BLaER1 (cell line): ENCODE data around the gene ST6GALNAC4.

Experiments
- H3K27ac ChIP-seq: shearing (Covaris generic); formaldehyde crosslinking; 2 replicates; pipeline ENCODE4 v1.8.1; 2022
- H3K27me3 ChIP-seq: shearing (Covaris generic); formaldehyde crosslinking; 2 replicates; pipeline ENCODE4 v1.8.1; 2022
- H3K36me3 ChIP-seq: shearing (Covaris generic); formaldehyde crosslinking; 2 replicates; pipeline ENCODE4 v1.8.1; 2022
- H3K4me1 ChIP-seq: shearing (Covaris generic); formaldehyde crosslinking; 2 replicates; pipeline ENCODE4 v1.8.1; 2022
- H3K4me2 ChIP-seq: shearing (Covaris generic); formaldehyde crosslinking; 2 replicates; pipeline ENCODE4 v1.8.1; 2022
- H3K4me3 ChIP-seq: shearing (Covaris generic); formaldehyde crosslinking; 2 replicates; pipeline ENCODE4 v1.8.1; 2022
- H3K9ac ChIP-seq: shearing (Covaris generic); formaldehyde crosslinking; 2 replicates; pipeline ENCODE4 v1.8.1; 2022
- H3K9me3 ChIP-seq: shearing (Covaris generic); formaldehyde crosslinking; 2 replicates; pipeline ENCODE4 v1.8.1; 2022
- H4K20me1 ChIP-seq: shearing (Covaris generic); formaldehyde crosslinking; 2 replicates; pipeline ENCODE4 v1.8.1; 2022
- Cebpa-rat ChIP-seq: shearing (Covaris generic); IDR thresholded peaks from 2 replicates; pipeline ENCODE4 v1.8.1; 2022

The ST6GALNAC4 gene

DNA sequence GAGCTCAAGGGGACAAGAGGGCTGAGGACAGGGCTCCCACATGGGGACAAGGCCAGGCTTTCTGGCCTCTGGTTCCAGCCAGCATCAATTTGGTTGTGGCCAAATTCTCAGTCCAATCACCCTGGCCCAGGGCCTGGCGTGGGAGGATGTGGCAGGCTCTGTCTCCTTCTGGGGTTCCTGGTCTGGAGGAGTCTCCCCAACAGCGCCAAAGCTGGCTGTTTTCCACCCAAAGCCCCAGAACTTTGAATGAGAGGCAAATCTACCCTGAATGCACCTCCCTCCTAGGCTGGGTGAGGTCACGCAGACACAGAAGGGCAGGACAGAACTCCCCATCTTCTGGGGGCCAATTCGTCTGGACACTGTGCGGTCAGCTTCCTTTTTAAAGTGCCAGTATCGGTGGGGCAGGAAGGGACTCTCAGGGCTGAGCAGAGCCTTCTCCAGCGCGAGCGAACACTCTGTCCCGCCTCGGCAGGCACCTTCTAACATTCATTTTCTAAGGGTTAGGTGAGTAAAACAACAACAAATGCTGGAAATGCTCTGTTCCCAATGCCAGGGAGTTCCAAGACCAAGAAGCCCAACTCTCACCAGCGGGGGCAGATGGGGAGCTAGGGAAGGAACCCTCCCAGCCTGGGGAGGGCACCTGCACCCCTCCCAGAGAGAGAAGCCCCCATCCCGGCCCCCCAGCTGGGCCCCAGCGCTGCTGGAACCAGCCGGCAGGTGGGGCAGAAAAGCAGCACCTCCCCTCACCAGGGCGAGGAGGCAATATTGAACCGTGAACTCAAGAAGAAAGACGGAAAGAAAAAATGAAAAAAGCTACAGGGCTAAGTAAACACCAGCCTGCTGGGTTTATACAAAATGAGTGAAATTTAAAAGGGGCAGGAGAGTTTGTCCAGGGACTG lies 24.5 kb upstream of the ST6GALNAC4 start:
- H3K36me3 ChIP-seq: peaks cover 36% of the 10 kb centered on the region
- H3K27me3 ChIP-seq: no peaks in the 10 kb centered on the region
- H3K4me3 ChIP-seq: no peak overlapping the region
- H3K9ac ChIP-seq: no peak overlapping the region
- H4K20me1 ChIP-seq: peaks cover 17% of the 10 kb centered on the region
- no peak for TF ChIP-seq Cebpa-rat
- H3K9me3 ChIP-seq: no peaks in the 10 kb centered on the region
- peaks cover 34% of the 10 kb centered on the region for H3K4me1 ChIP-seq
- no peak overlapping the region for H3K4me2 ChIP-seq
- no peak overlapping the region for H3K27ac ChIP-seq

GRCh38 chr9:127940593-127940992 lies 23.8 kb upstream of the ST6GALNAC4 start:
- Histone ChIP-seq H3K9ac (no peak overlapping the region), H3K4me2 (no peak overlapping the region), H3K36me3 (peaks cover 35% of the 10 kb centered on the region)

GRCh38 chr9:127938298-127938690 lies 21.5 kb upstream of the ST6GALNAC4 start:
- Histone ChIP-seq H3K27me3 (no peaks in the 10 kb centered on the region), H3K9me3 (no peaks in the 10 kb centered on the region), H3K9ac (no peak overlapping the region), H3K4me1 (peaks cover 42% of the 10 kb centered on the region), H3K4me2 (peak overlapping the region; percentile 95), H4K20me1 (peaks cover 37% of the 10 kb centered on the region), H3K36me3 (peaks cover 32% of the 10 kb centered on the region), H3K4me3 (peak overlapping the region; percentile 89; the same call in 1 of the 2 replicates), H3K27ac (no peak overlapping the region)
- TF ChIP-seq Cebpa-rat: no peak

More at GRCh38 chr9:127940593-127940992, 23.8 kb upstream of the ST6GALNAC4 start:
- TF ChIP-seq Cebpa-rat: no peak
- Histone ChIP-seq H3K27me3 (no peaks in the 10 kb centered on the region), H3K27ac (no peak overlapping the region), H3K4me1 (peaks cover 38% of the 10 kb centered on the region), H3K9me3 (no peaks in the 10 kb centered on the region), H4K20me1 (peaks cover 24% of the 10 kb centered on the region), H3K4me3 (no peak overlapping the region)

- no peak for TF ChIP-seq Cebpa-rat
- H3K4me1 ChIP-seq: peaks cover 37% of the 10 kb centered on the region
- no peaks in the 10 kb centered on the region for H3K9me3 ChIP-seq
- H3K36me3 ChIP-seq: peaks cover 31% of the 10 kb centered on the region
- H4K20me1 ChIP-seq: peaks cover 33% of the 10 kb centered on the region
- H3K27me3 ChIP-seq: no peaks in the 10 kb centered on the region
- H3K4me3 ChIP-seq: peak within 1 kb of the TSS; percentile 89
- peak within 1 kb of the TSS; percentile 86 for H3K27ac ChIP-seq
- H3K4me2 ChIP-seq: peak within 1 kb of the TSS; percentile 95
- H3K9ac ChIP-seq: peak within 1 kb of the TSS; percentile 86
These were observed 20.8 kb upstream of the ST6GALNAC4 start, which contains the start of gene DPM2 for GRCh38 chr9:127937388-127938297. Gene DPM2, minus strand, starts transcription at chr9:127937854. Its CDS starts 34 bp downstream, at chr9:127937820.

- peak overlapping the region; percentile 89 for H3K4me3 ChIP-seq
- peak overlapping the region; percentile 86 for H3K27ac ChIP-seq
- peak overlapping the region; percentile 95 for H3K4me2 ChIP-seq
- H3K27me3 ChIP-seq: no peaks in the 10 kb centered on the region
- no peak for TF ChIP-seq Cebpa-rat
- H4K20me1 ChIP-seq: peaks cover 35% of the 10 kb centered on the region
- no peaks in the 10 kb centered on the region for H3K9me3 ChIP-seq
- H3K9ac ChIP-seq: peak overlapping the region; percentile 86
- peaks cover 38% of the 10 kb centered on the region for H3K4me1 ChIP-seq
- H3K36me3 ChIP-seq: peaks cover 24% of the 10 kb centered on the region
These were observed 20.2 kb upstream of the ST6GALNAC4 start for GRCh38 chr9:127937056-127937387.

DNA sequence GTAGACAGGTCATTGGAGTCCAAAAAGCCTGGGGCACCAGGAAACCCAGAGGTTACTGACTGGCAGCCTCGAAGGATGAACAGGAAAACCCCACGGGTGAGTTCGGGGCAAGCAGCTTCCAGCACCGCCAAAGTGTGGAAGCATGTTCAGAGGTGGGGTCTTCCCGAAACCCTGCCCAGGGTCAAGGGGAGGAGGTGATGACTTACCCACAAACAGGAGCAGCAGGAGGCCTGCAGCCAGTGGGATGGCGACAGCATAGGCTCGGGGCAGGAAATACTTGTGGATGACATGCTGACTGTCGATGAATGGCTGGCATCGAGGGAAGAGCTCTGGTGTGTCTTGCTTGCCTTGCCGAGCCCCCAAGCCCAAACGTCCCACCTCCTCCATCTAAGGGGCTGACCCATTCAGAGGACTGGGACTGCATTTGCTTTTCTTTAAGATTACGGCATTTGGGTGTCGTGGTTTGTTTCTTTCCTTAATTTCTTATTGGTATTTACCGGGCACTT lies 19.6 kb upstream of the ST6GALNAC4 start:
- no peak for TF ChIP-seq Cebpa-rat
- H3K4me3 ChIP-seq: peak overlapping the region; percentile 89
- no peaks in the 10 kb centered on the region for H3K9me3 ChIP-seq
- peaks cover 23% of the 10 kb centered on the region for H3K36me3 ChIP-seq
- H3K27ac ChIP-seq: peak overlapping the region; percentile 86; the same call in 1 of the 2 replicates
- H4K20me1 ChIP-seq: peaks cover 41% of the 10 kb centered on the region
- peak overlapping the region; percentile 95 for H3K4me2 ChIP-seq
- no peaks in the 10 kb centered on the region for H3K27me3 ChIP-seq
- H3K9ac ChIP-seq: peak overlapping the region; percentile 86
- peaks cover 44% of the 10 kb centered on the region for H3K4me1 ChIP-seq

DNA sequence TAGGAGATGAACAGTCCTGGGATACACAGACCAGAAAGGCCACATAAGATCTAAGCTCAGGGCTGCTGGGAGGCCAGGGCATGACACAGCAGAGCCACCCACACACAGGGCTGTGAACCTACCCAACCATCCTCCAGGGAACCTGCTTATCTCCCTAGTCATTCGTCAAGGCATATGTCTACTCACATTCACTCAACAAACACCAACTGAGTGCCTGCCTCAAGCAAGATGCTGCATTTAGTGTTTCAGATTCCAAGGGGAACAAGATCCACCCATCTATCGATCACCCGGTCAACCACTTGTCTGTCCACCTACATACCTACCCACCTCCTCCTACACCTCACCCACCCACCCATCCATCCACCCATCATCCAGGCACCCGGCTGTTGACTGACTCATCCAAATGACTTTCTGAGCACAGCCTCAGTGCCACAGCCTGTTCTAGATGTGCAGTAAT lies 19.0 kb upstream of the ST6GALNAC4 start:
- no peak for TF ChIP-seq Cebpa-rat
- H3K9me3 ChIP-seq: no peaks in the 10 kb centered on the region
- H3K27me3 ChIP-seq: no peaks in the 10 kb centered on the region
- 0 out of 2 replicates have a peak overlapping the region, but pooled peaks have one; percentile 10 for H3K27ac ChIP-seq
- H3K4me1 ChIP-seq: peaks cover 50% of the 10 kb centered on the region
- H4K20me1 ChIP-seq: peaks cover 46% of the 10 kb centered on the region
- H3K4me3 ChIP-seq: peak overlapping the region; percentile 89
- peaks cover 23% of the 10 kb centered on the region for H3K36me3 ChIP-seq
- H3K4me2 ChIP-seq: peak overlapping the region; percentile 95
- H3K9ac ChIP-seq: peak overlapping the region; percentile 86

DNA sequence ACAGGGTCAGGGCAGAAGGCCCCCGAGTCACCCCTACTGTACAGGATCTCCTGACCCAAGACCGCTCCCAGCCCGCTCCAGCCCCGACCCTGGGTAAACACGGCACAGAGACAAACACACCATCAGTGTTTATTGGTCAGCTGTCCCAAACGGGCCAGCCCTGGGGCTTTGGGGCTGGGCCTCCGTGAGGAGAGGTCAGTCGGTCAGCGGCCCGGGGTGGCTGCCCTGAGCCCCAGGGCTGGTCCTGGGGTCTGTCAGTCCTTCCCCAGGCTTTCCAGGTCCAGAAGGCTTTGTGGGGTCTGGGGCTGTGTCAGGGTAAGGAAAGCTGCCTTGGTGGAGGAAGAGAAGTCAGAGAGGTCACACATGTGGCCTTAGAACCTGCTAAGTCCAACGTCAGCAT lies 18.1 kb upstream of the ST6GALNAC4 start:
- H3K9ac ChIP-seq: peak overlapping the region; percentile 86

DNA sequence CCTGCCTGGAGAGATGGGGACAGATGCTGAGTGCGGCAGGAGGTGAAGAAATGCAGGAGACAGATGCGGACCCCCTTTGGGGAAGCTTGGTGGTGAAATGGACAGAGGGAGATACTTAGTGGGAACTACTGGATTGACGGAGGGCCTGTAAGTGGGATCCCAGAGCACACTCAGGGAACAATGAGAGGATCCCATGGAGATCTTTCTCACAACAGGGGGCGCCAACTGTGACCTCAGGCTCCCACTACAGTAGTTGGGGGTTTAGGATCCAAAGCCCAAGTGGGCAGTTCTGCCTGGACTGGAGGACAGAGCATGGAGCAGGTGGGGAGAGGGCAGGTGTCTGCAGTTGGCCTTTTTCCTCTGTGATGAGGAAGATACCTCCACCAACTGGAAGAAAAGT lies 17.4 kb upstream of the ST6GALNAC4 start:
- H3K4me3 ChIP-seq: no peak overlapping the region
- H3K4me2 ChIP-seq: peak overlapping the region; percentile 30
- H4K20me1 ChIP-seq: peaks cover 59% of the 10 kb centered on the region
- TF ChIP-seq Cebpa-rat: no peak
- H3K27me3 ChIP-seq: peaks cover 13% of the 10 kb centered on the region
- H3K4me1 ChIP-seq: peaks cover 61% of the 10 kb centered on the region
- H3K36me3 ChIP-seq: peaks cover 16% of the 10 kb centered on the region
- H3K9ac ChIP-seq: no peak overlapping the region
- H3K27ac ChIP-seq: no peak overlapping the region
- H3K9me3 ChIP-seq: no peaks in the 10 kb centered on the region

More for the DNA sequence above, 18.1 kb upstream of the ST6GALNAC4 start:
- no peak for TF ChIP-seq Cebpa-rat
- Histone ChIP-seq H3K27ac (0 out of 2 replicates have a peak overlapping the region, but pooled peaks have one; percentile 10), H3K4me2 (peak overlapping the region; percentile 95), H3K4me3 (no peak overlapping the region), H4K20me1 (peaks cover 52% of the 10 kb centered on the region), H3K36me3 (peaks cover 20% of the 10 kb centered on the region), H3K9me3 (no peaks in the 10 kb centered on the region), H3K4me1 (peaks cover 57% of the 10 kb centered on the region), H3K27me3 (peaks cover 6% of the 10 kb centered on the region)
